BLaER1 (cell line): Measurements from ENCODE around the gene UFC1.

Experiments used
- H3K27ac ChIP-seq: shearing (Covaris generic); formaldehyde crosslinking; 2 replicates; pipeline ENCODE4 v1.8.1; 2022
- H3K27me3 ChIP-seq: shearing (Covaris generic); formaldehyde crosslinking; 2 replicates; pipeline ENCODE4 v1.8.1; 2022
- H3K36me3 ChIP-seq: shearing (Covaris generic); formaldehyde crosslinking; 2 replicates; pipeline ENCODE4 v1.8.1; 2022
- H3K4me1 ChIP-seq: shearing (Covaris generic); formaldehyde crosslinking; 2 replicates; pipeline ENCODE4 v1.8.1; 2022
- H3K4me2 ChIP-seq: shearing (Covaris generic); formaldehyde crosslinking; 2 replicates; pipeline ENCODE4 v1.8.1; 2022
- H3K4me3 ChIP-seq: shearing (Covaris generic); formaldehyde crosslinking; 2 replicates; pipeline ENCODE4 v1.8.1; 2022
- H3K9ac ChIP-seq: shearing (Covaris generic); formaldehyde crosslinking; 2 replicates; pipeline ENCODE4 v1.8.1; 2022
- H3K9me3 ChIP-seq: shearing (Covaris generic); formaldehyde crosslinking; 2 replicates; pipeline ENCODE4 v1.8.1; 2022
- H4K20me1 ChIP-seq: shearing (Covaris generic); formaldehyde crosslinking; 2 replicates; pipeline ENCODE4 v1.8.1; 2022
- Cebpa-rat ChIP-seq: shearing (Covaris generic); IDR thresholded peaks from 2 replicates; pipeline ENCODE4 v1.8.1; 2022

Gene UFC1

DNA sequence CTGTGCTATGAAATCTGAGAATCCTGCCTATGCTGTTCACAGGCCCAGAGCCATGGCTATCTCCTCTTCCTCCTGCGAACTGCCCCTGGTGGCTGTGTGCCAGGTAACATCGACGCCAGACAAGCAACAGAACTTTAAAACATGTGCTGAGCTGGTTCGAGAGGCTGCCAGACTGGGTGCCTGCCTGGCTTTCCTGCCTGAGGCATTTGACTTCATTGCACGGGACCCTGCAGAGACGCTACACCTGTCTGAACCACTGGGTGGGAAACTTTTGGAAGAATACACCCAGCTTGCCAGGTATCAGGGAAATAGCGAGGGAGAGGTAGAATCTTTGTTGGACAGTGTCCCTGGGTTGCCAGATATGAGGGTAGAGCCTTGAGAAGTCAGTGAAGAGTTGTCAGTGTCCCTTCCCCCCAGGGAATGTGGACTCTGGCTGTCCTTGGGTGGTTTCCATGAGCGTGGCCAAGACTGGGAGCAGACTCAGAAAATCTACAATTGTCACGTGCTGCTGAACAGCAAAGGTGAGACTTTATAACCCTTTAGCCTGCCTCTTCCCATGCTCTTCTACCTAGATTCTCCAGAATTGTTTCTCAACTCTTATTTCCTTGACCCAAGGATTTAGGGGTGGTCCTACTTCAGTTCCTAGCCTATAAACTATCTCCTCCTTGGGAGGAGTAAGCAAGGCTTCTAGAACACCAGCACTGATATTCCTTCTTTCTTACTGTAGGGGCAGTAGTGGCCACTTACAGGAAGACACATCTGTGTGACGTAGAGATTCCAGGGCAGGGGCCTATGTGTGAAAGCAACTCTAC lies 34.5 kb upstream of the UFC1 start:
- Histone ChIP-seq H3K4me2 (peak overlapping the region; percentile 96), H3K4me1 (peaks cover 49% of the 10 kb centered on the region), H3K9me3 (no peaks in the 10 kb centered on the region), H3K36me3 (peaks cover 68% of the 10 kb centered on the region), H3K27me3 (no peaks in the 10 kb centered on the region), H3K4me3 (peak overlapping the region; percentile 94; the same call in 1 of the 2 replicates), H3K27ac (peak overlapping the region; percentile 90), H4K20me1 (peaks cover 36% of the 10 kb centered on the region), H3K9ac (peak overlapping the region; percentile 93)
- TF ChIP-seq Cebpa-rat: no peak

GRCh38 chr1:161121042-161121650 lies 32.6 kb upstream of the UFC1 start:
- Histone ChIP-seq H3K9ac (0 out of 2 replicates have a peak overlapping the region, but pooled peaks have one; percentile 21), H3K9me3 (no peaks in the 10 kb centered on the region), H3K4me1 (peaks cover 32% of the 10 kb centered on the region), H3K27me3 (no peaks in the 10 kb centered on the region), H3K27ac (no peak overlapping the region), H3K36me3 (peaks cover 68% of the 10 kb centered on the region), H4K20me1 (peaks cover 35% of the 10 kb centered on the region), H3K4me2 (no peak overlapping the region), H3K4me3 (no peak overlapping the region)
- no peak for TF ChIP-seq Cebpa-rat

DNA sequence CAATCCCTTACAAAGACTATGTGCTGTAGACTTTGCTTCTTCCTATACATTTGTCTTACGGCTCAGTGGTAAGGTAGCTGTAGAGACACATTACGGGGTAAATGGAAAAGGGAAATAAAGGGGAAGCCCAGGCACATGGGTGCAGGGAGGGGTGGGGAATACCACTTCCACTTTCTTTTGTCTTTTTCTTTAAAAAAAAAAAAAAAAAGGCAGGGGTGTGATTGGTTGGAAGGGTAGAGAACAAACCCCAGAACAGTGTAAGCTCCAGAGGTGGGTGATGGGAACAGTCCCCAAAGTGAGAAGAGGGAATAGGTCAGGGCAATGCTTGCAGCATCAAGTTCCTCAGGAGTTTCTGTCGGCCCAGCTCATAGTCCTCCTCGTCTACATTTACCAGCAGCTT lies 31.9 kb upstream of the UFC1 start:
- H3K4me1 ChIP-seq: peaks cover 25% of the 10 kb centered on the region
- H3K9ac ChIP-seq: 0 out of 2 replicates have a peak overlapping the region, but pooled peaks have one; percentile 21
- no peak overlapping the region for H3K4me3 ChIP-seq
- no peaks in the 10 kb centered on the region for H3K9me3 ChIP-seq
- no peak overlapping the region for H3K27ac ChIP-seq
- H3K36me3 ChIP-seq: peaks cover 71% of the 10 kb centered on the region
- no peak overlapping the region for H3K4me2 ChIP-seq
- no peak for TF ChIP-seq Cebpa-rat
- H3K27me3 ChIP-seq: no peaks in the 10 kb centered on the region
- peaks cover 30% of the 10 kb centered on the region for H4K20me1 ChIP-seq

DNA sequence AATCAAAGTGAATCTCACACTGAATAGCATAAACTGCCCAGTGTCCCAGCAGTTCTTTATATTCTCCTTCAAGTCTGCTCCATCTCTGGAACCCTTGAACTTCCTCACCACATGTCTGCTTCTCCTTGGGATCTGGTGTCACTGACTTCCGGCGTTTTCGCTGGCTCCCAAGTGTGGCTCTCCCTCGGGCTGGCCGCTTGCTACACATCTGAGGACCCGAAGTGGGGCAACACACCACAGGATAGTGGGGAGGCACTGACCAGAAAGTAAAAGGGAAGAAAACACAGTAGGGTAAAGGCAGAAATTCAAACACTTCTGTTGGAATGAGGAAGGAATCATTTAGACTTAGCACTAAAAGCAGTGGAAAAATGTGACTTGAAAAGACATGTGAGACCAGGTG lies 30.8 kb upstream of the UFC1 start:
- no peak overlapping the region for H3K4me3 ChIP-seq
- H3K36me3 ChIP-seq: peaks cover 83% of the 10 kb centered on the region
- H3K4me1 ChIP-seq: peaks cover 29% of the 10 kb centered on the region
- no peak overlapping the region for H3K9ac ChIP-seq
- peaks cover 36% of the 10 kb centered on the region for H4K20me1 ChIP-seq
- no peak overlapping the region for H3K27ac ChIP-seq
- no peaks in the 10 kb centered on the region for H3K9me3 ChIP-seq
- no peak overlapping the region for H3K4me2 ChIP-seq
- no peaks in the 10 kb centered on the region for H3K27me3 ChIP-seq
- no peak for TF ChIP-seq Cebpa-rat

- no peak overlapping the region for H3K4me3 ChIP-seq
- no peak overlapping the region for H3K4me2 ChIP-seq
- H4K20me1 ChIP-seq: peaks cover 48% of the 10 kb centered on the region
- H3K9ac ChIP-seq: no peak overlapping the region
- peaks cover 45% of the 10 kb centered on the region for H3K4me1 ChIP-seq
- no peaks in the 10 kb centered on the region for H3K9me3 ChIP-seq
- TF ChIP-seq Cebpa-rat: no peak
- peaks cover 79% of the 10 kb centered on the region for H3K36me3 ChIP-seq
- H3K27me3 ChIP-seq: no peaks in the 10 kb centered on the region
- no peak overlapping the region for H3K27ac ChIP-seq
These were observed 26.1 kb upstream of the UFC1 start for GRCh38 chr1:161127649-161128048.

GRCh38 chr1:161128591-161129420 lies 25.0 kb upstream of the UFC1 start:
- H3K9ac ChIP-seq: no peak overlapping the region
- no peak overlapping the region for H3K4me3 ChIP-seq
- H3K36me3 ChIP-seq: peaks cover 68% of the 10 kb centered on the region
- TF ChIP-seq Cebpa-rat: no peak
- no peaks in the 10 kb centered on the region for H3K9me3 ChIP-seq
- no peak overlapping the region for H3K27ac ChIP-seq
- no peaks in the 10 kb centered on the region for H3K27me3 ChIP-seq
- H3K4me2 ChIP-seq: no peak overlapping the region
- peaks cover 50% of the 10 kb centered on the region for H3K4me1 ChIP-seq
- H4K20me1 ChIP-seq: peaks cover 45% of the 10 kb centered on the region

GRCh38 chr1:161130266-161130665 lies 23.5 kb upstream of the UFC1 start:
- Histone ChIP-seq H3K9ac (no peak overlapping the region), H3K27ac (no peak overlapping the region), H3K9me3 (no peaks in the 10 kb centered on the region), H4K20me1 (peaks cover 31% of the 10 kb centered on the region; the same call in 1 of the 2 replicates), H3K4me2 (peak overlapping the region; percentile 86), H3K4me3 (no peak overlapping the region), H3K27me3 (no peaks in the 10 kb centered on the region), H3K36me3 (peaks cover 53% of the 10 kb centered on the region), H3K4me1 (peaks cover 56% of the 10 kb centered on the region)
- TF ChIP-seq Cebpa-rat: no peak

- H3K4me1 ChIP-seq: peaks cover 56% of the 10 kb centered on the region
These were observed 22.0 kb upstream of the UFC1 start for GRCh38 chr1:161131523-161132409.

More at GRCh38 chr1:161131523-161132409, 22.0 kb upstream of the UFC1 start:
- Histone ChIP-seq H3K9ac (peak overlapping the region; percentile 93), H3K4me2 (peak overlapping the region; percentile 86), H3K27me3 (no peaks in the 10 kb centered on the region), H4K20me1 (peaks cover 21% of the 10 kb centered on the region; the same call in 1 of the 2 replicates), H3K36me3 (peaks cover 40% of the 10 kb centered on the region), H3K9me3 (no peaks in the 10 kb centered on the region), H3K27ac (peak overlapping the region; percentile 93), H3K4me3 (peak overlapping the region; percentile 71)
- TF ChIP-seq Cebpa-rat: no peak
